HG03521 (cell line): ENCODE data around the gene ADIPOR1.

Experiments
- ATAC-seq: cut with Tn5 transposase; IDR thresholded peaks from one replicate; pipeline ENCODE4 v1.9.1; 2021; ENCODE audit warnings: mild to moderate bottlenecking, moderate library complexity; ENCODE audit not compliant: unreplicated experiment

ADIPOR1 gene

DNA sequence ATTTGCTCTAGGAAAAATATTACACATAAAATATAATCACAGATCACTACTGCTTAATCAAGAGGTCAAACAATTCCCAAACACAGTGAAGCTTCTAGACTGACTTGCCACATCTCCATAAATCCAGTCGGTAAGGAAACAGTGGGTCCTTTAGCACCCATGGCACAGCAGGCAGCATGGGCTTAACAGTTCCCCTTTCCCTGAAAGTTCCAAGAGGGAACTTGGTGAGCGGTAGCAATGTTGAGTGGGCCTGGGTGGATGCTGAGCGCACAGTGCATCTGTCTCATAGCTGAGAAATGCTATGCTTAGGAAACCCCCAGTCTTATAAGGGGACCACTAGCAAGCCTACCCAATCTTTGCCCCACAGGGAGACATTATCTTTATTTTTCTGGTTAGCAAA lies 16.7 kb upstream of the ADIPOR1 start:
- ATAC-seq = no peak

DNA sequence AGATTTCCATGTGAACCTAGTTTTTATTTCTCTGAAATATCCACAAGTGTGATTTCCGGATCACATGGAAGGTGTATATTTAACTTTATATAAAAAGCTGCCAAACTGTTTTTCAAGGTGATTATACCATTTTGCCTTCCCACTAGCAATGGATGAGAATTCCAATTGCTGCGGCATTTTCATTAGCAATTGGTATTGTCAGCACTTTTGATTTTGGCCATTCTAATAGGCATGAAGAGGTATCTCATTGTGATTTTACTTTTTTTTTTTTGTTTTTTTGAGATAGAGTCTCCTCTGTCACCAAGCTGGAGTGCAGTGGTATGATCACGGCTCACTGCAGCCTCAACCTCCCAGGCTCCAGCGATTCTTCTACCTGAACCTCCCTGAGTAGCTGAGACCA lies 13.9 kb upstream of the ADIPOR1 start:
- ATAC-seq = no peak

DNA sequence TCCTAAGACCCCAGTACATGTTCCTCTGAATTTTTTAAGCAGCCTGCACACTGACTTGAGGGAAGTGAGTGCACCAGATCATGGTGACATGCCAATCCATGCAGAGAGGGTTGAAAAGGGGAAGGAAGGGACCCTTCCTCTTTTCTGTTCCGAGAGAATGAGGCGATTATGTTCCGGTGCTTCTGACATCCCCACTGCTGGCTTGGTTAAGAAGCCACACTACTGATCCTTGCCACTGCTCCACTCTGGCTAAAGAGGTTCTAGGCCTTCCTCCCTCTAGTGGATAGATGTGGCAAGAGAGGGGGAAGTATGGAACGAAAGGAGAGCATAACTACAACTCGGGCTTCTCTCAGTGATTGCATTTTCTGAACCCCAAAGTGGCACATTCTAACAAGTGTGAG lies 10.8 kb upstream of the ADIPOR1 start:
- peak; percentile 45 for ATAC-seq

DNA sequence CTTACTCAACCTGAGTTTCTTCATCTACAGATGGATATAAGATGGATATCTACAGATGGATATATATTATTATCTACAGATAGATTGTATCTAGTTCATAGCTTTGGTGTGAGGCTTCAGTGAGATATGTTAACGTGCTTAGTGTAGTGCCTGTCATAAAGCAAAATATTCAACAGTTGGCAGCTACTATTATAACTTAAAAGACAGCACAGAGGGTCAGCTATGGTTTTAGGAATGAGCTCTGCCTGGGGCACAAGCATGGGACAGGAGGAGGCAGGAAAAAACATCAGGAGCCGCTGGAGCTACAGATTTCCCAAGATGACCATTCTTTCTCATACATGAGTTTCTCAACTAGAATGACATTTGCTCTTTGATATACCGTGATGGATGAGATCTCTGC lies 10.2 kb upstream of the ADIPOR1 start:
- ATAC-seq = no peak

DNA sequence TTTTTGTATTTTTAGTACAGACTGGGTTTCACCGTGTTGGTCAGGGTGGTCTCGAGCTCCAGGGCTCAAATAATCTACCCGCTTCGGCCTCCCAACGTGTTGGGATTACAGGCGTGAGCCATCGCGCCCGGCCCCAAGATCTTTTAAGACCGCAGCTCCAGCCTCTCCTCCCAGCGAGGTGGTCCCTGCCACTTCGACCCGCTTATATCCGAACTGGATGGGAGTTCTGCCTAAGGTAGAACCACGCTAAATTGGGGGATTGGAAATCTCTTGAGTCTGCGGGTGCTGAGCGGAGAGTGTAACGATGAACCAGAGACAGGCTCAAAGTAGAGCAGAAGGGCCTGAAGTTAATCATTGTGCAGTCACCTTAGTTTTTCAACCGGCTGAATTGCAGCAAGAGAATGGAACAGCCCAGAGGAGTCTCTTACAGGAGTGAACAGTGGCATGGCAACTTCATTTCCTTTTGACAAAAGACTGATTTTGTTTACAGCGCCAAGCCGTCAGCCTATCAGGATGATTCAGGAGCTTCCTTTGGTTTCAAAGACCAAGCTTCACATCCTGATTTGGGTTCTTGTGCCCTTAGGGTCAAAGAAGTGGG lies 9.7 kb upstream of the ADIPOR1 start:
- ATAC-seq = peak; percentile 8

DNA sequence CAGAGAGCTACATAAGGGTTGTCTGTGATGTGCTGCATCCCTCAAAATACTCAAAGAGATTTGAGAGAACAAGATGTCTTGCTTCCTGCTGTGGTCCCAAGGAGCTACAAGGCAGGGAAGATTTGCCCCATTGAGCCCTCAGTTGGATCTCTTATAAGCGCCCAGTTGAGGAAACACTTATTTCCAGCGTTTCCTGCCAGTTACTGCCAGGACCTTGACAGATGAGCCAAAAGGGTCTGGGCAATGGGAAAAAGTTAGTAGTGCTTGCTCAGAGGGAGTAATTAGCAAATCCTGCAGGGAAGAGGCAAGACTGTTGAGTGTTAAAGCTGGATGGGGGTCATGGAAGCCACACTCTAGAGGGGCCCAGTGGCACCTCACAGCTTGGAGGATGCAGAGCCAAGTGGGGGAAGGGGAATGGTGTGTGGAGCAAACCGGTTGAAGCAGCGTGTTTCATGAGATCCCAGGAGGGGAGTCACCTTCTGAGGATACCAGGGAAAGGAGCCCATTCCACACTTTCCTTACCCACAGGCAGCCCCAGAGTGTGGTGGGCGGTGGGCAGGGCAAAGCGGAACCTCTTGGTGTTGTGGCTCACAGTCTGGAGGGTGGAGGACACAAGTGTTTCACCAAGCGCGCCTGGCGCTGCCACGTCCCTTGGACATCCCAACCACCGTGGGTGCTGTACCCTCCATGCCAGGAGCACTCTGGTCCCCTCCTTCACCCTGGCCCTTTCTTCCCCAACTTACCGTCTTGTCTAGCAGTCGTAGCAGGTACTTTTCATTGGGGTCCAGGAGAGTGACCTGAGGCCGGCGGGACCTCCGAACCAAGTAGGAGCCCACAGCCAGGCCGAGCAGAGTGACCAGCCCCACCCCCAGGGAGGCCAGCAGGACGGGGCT lies 8.1 kb upstream of the ADIPOR1 start:
- ATAC-seq = no peak

DNA sequence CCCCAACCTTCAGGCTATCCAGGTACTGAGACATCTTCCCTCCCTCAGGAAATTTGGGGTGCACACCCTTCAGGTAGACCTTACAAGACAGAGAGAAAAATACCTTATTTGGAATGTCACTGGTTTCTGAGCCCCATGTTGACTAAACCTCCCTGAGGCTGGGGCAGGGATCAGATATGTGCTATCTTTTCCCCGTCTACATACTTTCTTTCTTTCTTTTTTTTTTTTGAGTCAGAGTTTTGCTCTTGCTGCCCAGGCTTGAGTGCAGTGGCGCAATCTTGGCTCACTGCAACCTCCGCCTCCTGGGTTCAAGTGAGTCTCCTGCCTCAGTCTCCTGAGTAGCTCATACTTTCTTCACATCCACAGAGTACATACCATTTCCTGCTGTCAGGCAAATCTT lies 7.3 kb upstream of the ADIPOR1 start:
- no peak for ATAC-seq

DNA sequence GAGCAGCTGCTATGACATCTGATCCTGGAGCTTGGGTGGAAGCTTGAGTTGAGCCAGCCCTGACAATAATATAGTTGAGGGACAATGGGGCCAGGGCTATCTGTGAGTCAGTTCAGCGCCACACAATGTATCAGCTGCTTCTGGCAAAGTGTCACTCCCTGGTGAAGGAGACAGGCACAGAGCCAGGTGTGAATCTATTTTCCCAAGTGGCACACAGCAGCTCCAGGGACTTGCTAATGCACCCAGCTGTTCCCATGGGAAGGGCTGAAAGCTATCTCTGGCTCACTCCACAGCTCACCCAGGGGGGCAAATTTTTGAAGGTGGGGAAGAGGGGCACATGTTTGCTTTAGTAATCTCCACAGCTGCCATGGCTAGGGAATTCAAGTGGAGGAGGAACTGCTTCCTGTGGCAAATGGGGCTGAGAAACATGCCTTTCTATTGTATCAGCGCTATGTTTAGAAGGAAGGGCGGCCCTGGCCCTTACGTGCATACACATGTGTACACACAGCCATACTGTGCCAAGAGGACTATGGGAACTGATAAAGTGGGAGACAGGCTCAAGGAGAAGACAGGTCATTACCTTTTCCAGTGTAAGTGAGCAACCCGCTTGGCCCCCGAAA lies 6.8 kb upstream of the ADIPOR1 start:
- no peak for ATAC-seq

DNA sequence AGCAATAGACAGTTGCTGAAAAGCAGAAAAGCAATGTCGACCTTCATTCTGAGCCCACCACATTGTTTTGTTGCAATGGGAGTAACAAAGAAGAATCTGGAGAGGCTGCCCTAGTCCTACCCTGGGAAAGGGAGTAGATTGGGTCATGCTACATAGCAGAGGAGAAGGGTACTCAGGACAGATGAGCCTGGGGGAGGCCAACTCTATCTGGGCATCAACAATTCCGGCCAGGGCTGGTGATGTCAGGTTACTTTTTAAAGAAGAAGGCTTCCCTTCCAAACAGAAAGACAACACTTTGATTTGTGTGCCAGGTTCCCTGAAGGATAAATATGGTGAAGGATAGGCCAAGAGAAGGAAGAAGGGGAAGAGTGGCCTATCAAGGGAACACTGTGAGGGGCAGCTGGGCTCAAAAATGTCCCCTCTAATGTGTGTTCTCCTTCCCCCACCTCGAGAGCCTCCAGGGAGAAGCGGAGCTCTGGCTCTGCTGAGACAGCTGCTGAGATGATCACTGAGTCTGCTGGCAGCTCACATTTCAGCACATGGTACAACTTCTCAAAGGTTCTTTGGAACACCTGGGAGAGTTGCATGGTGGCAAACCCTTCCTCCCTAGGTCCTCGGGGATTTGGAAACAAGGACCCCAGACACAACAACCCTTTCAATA lies 3.2 kb upstream of the ADIPOR1 start:
- no peak for ATAC-seq

DNA sequence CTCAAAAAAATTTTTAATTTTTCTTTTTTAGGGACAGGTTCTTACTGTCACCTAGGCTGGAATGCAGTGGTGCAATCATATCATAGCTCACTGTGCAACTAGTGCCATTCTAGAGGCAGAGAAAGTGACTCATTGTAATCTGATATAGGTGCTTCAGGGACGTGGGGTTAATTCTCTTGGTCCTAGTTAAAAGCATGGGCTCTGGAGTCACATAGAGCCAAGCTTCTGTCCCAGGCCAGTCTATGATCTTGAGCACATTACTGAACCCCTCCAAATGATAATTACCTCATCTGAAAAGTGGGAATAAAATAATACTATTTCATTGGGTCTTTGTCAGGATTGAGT lies 1.1 kb upstream of the ADIPOR1 start:
- no peak for ATAC-seq

DNA sequence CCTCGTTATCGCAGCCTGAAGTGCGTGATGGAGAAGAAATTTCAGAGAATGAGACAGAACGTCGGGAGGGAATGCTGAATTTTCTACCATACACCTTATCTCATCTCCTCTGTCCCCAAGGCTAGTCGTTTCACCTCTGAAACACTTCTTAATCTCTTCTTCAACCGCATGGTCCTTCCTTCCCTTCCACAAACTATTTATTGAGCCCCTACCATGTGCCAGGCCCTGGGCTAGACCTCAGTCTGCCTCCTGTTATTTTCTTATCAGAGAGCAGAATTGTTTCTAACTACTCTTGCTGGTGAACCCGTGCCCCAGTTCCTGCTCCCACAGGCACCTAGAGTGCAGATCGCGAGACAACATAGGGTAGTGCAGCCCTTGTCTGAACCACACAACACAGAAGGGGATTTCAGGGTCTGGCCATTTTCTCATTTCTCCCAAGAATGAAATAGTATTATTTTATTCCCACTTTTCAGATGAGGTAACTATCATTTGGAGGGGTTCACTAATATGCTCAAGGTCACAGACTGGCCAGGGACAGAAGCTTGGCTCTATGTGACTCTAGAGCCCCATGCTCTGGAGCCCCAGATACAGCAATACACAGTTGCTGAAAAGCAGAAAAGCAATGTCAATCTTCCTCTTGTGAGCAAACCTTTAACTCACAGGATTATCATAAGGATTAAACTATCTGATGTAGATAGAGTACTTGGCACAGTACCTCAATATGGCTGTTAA lies 598 bp upstream of the ADIPOR1 start:
- no peak for ATAC-seq

DNA sequence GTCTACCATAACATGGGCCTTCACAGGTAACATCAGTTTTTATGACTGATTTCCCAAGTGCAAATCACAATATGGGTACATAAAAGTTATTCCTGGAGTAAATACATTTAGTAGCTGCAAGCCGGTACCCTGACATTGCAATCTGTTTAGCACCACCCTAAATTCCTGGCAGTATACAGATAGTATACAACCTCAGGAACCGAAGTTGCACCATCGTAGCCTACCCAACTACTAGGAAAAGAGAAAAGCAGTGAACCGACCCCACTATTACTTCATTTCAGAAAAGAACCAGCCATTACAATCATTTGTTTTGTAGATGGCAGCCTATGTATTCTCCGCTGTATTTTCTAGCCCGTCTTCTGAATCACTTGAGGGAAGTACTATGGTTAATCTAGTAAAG lies 1.1 kb downstream of the ADIPOR1 start:
- ATAC-seq = no peak

DNA sequence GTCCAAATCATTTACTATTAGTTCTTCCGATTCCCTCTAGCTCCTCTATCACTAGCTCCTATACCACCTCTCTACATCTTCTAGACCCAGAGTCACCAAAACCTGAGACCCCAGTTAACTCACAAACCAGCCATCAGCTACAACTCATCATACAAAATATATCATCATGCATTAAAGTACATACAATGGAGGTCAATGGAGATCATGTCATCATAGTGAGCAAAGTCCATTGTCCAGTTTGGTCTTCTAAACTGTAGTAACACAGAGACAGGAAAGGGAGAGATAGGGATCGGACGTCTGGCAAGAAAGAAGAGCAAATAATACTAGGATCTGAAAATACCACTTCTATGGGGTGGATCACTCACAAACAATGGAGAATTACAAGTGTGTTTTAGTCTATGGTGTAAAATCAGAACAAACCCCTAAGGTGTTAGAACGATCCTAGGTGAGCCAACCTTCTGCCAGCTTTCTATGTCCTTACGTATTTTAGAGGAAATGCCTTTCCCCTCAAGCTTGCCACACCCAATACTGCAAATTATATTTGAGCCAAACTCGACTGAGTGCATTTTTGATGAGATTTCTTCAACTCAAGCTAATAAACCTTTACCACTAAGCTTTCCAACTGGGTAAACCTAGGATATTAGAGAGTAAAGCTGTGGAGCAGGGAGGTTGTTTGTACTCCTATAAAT lies 3.9 kb downstream of the ADIPOR1 start:
- no peak for ATAC-seq

DNA sequence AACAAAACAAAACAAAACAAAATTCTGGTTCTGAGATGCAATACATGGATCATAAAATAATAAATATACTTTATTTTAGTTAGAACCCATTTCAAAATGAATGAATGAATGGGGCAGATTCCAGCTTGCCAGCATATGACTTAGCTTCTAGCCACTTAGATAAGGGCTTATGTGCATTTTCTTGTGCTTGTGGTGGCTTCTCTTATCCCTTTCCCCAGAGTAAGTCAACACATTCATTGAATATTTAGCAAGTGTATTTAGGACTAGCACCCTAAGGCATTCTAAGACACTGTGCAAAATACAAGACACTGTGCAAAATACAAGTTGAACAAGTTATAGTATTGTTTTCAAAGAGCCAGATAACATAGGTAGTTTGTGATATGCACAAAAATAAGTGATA lies 4.7 kb downstream of the ADIPOR1 start:
- no peak for ATAC-seq

DNA sequence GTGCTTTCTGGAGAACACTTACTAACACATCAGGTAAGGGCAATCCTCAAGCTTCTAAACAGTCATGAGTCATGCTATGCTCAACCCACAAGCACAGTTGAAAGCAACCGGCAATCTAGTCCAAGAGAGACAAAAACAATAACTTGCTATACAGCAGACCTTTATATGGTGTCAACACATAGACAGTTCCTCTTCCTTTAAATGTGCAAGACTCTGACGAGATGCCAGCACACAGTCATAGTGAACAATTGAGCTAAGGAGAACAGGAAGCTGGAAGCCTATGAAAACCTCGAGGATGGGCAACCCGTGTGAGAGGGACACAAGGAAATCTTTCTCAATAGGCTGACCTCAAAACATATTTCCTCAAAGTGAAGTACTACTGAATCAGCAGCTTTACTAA lies 5.3 kb downstream of the ADIPOR1 start:
- no peak for ATAC-seq

DNA sequence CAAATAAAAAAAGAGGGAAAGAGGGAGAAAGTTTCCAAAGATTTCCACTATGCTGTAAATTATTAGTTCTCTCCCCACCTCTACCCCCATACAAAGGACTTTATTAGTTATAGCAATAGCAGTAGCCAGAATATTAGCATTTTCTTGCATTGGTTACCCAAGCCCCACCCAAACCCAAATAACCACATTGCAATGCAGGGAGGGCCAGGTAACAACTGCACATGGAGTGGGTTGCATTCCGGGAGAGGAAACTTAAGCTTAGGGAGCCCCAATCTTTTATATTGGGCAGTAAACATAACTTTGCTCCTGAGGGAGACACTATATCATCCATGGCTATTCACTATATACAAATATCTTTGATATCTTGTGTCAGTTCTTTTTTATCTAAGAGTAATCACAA lies 6.0 kb downstream of the ADIPOR1 start:
- ATAC-seq = no peak

DNA sequence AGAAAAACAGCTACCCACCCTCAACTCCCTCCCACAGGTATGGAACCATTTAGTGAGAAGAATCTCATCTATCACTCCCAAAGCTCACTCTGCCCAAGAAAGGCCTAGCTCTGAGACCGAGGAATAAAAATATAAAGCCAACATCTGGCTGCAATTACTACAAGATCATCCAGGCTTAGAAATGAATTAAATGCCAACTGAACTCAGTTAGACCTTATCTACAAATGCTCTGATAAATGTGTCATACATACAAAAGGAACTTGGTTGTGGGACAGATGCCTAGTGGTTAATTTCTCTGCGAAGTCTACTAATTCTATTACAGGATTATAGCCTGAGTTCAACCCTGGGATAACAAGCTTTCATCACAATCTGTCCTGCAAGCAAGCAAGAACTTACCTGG lies 6.7 kb downstream of the ADIPOR1 start:
- no peak for ATAC-seq

DNA sequence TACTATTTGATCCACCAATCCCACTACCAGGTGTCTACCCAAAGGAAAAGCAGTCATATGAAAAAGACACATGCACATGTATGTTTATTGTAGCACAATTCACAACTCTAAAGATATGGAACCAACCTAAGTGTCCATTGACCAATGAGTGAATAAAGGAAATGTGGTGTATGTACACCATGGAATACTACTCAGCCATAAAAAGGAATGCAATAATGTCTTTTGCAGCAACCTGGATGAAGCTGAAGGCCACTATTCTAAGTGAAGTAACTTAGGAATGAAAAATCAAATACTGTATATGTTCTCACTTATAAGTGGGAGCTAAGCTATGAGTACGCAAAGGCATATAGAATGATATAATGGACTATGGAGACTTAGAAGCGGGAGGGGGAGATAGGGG lies 12.6 kb downstream of the ADIPOR1 start:
- ATAC-seq = no peak

DNA sequence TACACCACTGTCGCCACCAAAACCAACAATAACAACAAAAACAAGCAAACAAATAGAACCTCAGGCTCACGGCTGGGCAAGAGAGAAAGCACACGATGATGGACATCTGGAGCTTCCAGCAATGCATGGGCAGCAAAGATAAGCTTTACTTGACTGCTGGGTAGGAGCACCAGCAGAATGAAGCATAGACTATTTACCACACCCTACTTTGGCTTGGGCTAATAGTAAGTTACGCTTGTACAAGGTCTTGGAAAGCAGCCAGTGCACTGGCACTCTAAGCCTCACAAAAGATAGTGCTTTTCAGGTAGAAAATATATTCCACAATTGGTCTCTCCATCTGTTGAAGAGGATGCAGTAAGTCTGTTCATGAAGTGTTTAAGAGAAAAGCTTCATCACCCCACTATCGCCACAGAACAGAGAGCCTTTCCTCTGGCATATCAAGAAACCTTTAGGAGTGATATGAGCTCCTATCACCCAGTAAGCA lies 13.6 kb downstream of the ADIPOR1 start:
- ATAC-seq = no peak

DNA sequence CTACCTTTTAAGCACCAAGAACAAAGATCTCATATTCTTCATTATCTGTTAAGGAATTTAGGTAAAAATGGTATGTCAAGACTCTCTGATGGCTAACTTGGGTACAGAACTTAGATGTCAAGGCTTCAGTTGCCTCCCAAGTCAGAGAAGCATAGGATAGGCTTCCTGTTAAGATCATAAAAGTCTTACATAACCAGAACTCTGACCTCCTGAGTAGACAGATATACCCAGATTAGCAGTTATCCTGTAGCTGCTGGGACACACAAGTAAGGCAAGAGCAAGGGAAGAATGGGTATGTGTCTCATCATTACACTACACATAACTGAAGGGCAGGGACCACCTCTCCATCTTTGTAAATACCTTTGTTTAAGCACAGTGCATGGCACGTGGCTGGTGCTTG lies 15.7 kb downstream of the ADIPOR1 start:
- ATAC-seq = no peak
